T47D (cell line): ENCODE results near the gene CKLF.
A peak's percentile ranks its signal among the peaks of the same experiment; 100 is the strongest.
"Not testable (repeated sequence)": the region's sequence is repeated elsewhere in the genome, so short reads cannot be mapped to it uniquely, and the experiment has no call there.

Experiments
- DNase-seq, 2 experiments: peaks; one replicate each; pipeline versions ENCODE4 v3.0.0 to v3.0.0-alpha.2; 2011 to 2012; ENCODE audit warnings: low read depth in 1 of 2, low spot score in 1 of 2
- JUND ChIP-seq: IDR thresholded peaks from 2 replicates; pipeline ENCODE4 v1.6.1; 2012; ENCODE audit warnings: low read depth
- in situ Hi-C: cut with HindIII; loops from 2 replicates; pipeline ENCODE4 v1.10.0; 2016; ENCODE audit warnings: low sequenced_read_pairs, low pct_unique_long_range_greater_than_20kb

Gene CKLF

GRCh38 chr16:66553223-66553622 is 847 bp downstream of the CKLF start:
- in situ Hi-C loops: no loop called here
- peak in 1 of 2 experiments; percentile 7 for DNase-seq
- TF ChIP-seq JUND: no peak

DNA sequence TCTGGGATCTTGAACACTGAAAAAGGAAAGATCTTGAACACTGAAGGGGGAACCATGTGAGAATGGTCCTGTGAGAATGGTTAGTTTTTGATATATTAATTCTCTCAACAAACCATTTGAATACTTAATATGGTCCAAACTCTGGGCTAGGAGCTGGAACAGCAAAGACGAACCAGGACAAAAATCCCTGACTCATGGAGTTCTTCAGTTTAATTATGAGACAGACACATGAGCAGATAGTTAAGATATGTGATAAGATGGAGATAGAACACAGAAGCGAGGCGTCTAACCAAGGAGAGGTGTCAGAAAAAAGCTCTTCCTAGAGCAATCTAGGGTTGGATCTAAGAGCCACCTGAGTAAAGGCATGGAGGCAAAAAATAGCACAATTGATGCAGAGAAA is 1.6 kb downstream of the CKLF start:
- DNase-seq: no peak
- in situ Hi-C loops: no loop called here
- TF ChIP-seq JUND: no peak

DNA sequence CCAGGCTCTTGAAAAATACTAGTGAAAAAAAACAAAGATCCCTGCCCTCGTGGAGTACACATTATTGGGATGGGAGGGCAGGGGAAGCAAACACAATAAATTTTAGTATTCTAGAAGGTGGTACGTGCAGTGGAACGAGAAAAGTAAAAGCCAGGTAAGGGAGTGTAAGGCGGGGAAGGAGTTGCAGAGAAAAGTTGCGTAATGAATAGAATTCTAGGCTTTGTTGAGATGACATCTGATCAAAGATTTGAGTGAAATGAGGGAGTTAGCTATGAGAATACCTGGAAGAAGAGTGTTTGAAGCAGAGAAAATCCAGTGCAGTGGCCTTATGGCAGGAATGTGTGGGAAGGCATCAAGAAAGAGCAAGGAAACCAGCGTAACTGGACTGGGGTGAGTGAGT is 2.1 kb downstream of the CKLF start:
- no peak for TF ChIP-seq JUND
- DNase-seq: no peak
- in situ Hi-C loops: no loop called here

DNA sequence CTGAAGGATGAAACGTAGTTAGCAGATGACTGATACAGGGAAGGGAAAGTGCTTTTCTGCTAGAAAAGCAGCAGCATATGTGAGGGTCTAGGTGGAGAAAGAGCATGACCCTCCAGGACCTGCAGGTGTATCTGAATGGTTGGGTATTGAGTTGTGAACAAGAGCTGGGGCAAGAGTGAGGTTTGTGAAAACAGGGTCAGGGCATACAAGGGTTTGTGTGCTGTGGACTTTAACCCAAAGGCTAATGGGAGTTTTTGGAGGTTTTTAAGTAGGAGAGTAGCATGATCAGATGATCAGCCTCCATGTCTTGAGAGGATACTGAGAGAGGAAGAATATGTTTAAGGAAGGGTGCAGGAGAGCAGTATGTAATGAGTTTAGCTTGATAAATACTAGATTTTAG is 7.7 kb downstream of the CKLF start:
- no peak for DNase-seq
- no peak for TF ChIP-seq JUND
- in situ Hi-C loops: no loop called here

GRCh38 chr16:66561381-66562080 is 9.2 kb downstream of the CKLF start:
- in situ Hi-C loops: no loop called here
- TF ChIP-seq JUND: no peak
- no peak for DNase-seq

- in situ Hi-C loops: no loop called here
- DNase-seq: no peak
- TF ChIP-seq JUND: no peak
Measured at GRCh38 chr16:66562409-66562808, 10.0 kb downstream of the CKLF start.

- no peak for TF ChIP-seq JUND
- no peak for DNase-seq
- in situ Hi-C loops: no loop called here
Measured at GRCh38 chr16:66562986-66563385, 10.6 kb downstream of the CKLF start.

DNA sequence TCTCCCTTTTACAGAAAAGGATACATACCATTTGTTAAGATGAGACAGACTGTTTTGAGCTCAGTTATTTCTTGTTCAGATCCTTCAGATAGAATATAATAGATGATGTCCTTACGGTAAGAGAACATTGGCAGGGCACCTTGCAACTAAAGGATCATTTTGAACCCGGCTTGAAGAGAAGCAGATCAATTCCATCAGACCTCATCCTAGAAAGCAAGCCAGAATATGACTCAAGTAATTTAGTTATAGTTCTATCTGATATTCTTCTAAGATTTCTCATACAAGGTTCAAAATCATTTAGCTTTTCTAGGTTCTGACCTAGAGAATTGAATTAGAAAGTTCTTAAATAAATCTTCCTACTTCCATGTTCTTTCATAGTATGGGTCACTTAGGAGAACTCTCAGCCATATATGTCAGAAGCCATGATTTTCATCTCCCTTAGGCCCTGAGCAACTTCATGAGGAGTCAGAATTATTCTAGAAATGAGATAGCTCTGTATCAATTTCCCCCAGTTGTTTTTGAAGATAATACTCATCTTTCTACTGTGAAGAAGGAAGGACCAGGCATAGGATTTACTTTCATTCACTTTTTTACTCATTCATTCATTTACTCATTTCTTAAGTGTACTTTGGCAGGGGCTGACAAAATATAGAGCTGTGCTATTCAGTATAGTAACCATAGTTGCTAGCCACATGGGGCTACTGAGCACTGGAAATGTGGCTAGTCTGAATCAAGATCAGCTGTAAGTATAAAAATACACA is 11.4 kb downstream of the CKLF start:
- in situ Hi-C loops: no loop called here
- no peak for DNase-seq
- no peak for TF ChIP-seq JUND

DNA sequence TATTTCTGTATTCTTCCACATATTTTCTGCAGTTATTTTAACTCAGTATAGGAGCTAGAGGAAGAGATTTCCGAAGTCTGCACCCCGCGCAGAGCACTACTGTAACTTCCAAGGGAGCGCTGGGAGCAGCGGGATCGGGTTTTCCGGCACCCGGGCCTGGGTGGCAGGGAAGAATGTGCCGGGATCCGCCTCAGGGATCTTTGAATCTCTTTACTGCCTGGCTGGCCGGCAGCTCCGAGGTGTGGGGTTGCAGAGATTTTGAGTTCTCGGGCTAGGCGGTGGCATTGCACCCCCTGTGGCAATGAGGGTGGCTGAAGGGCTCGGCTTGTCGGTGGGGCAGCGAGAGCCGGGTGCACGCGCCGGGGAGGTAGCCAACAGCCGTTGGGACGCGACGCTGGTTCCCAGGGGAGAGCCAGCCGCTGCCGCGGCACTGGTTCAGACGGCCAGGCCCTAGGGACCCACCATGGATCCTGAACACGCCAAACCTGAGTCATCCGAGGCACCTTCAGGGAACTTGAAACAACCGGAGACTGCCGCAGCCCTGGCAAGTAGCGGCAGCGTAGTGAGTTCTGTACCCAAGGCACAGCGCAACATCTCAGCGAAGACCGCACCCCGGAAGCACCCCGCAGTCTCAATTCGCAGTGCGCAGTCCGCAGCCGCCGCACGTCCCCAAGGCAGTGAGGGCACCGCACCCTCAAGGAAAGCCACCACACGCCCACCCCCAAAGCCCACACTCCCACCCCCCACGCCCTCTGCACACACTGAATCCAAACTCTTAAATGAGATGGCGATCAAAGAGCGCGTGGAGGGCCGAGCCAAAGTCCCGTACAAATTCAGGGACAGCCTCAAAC is 13.9 kb downstream of the CKLF start, which contains the start of gene CMTM1:
CMTM1 (plus strand) TSS at position 389 of the 851 bp plus-strand sequence; CDS start at position 464, 75 bp downstream.
- DNase-seq: no peak
- no peak for TF ChIP-seq JUND
- in situ Hi-C loops: no loop called here

GRCh38 chr16:66567270-66567669 is 14.9 kb downstream of the CKLF start:
- DNase-seq, in situ Hi-C loops: not testable (repeated sequence)

GRCh38 chr16:66568355-66568754 is 16.0 kb downstream of the CKLF start:
- no peak for DNase-seq
- in situ Hi-C loops: no loop called here
- no peak for TF ChIP-seq JUND

DNA sequence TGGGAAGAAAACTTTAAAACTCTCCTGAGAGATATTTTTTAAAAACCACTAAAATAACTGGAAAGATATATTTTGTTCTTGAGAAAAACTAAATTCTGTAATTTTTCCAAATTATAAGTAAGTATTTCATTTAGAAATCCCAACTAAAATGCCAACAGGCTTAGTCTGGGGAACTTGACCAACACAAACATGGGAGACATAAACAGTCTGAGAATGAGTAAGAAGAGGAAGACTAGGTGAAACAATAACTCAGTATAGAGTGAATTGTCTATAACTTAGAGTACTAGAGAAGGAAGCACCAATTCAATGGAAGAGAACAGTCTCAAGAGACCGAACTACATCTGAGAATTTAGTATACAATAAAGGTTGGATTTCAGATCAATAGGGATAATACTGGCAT is 16.8 kb downstream of the CKLF start:
- TF ChIP-seq JUND: no peak
- in situ Hi-C loops: no loop called here
- DNase-seq: no peak
